ENCODE results near the gene RGS21. TPM values are rescaled to one million over a fixed set of nuclear protein-coding genes. Genes with fewer than 3 reads are reported as not detected.

The RGS21 gene
- total and polyA plus RNA-seq, 2 of the 4 experiments (the other 2 are of a cell fraction) = not detected

- Histone ChIP-seq H3K9me1 (ENCODE audit: insufficient read depth, low read length) (no peaks in the 10 kb centered on the region; the same call in 1 of the 2 replicates), H4K8ac (ENCODE audit: low read depth in 2 of 2, low read length in 2 of 2) (no peak overlapping the region), H3K18ac (ENCODE audit: low read depth, low read length) (no peak overlapping the region), H3K79me1 (ENCODE audit: low read depth in 1 of 2, low read length in 2 of 2) (no peaks in the 10 kb centered on the region), H2BK20ac (ENCODE audit: low read depth, low read length) (no peak overlapping the region), H3K27me3 (ENCODE audit: control insufficient read depth, insufficient read depth, low read length) (no peaks in the 10 kb centered on the region), H2BK15ac (ENCODE audit: low read depth, low read length) (no peak overlapping the region), H2BK5ac (ENCODE audit: low read depth, low read length, poor library complexity, severe bottlenecking) (no peak overlapping the region), H2AK9ac (replicated peaks; ENCODE audit: low read depth, low read length, poor library complexity) (no peak overlapping the region), H3K4me2 (ENCODE audit: low read depth, low read length) (no peak overlapping the region), H2AFZ (replicated peaks; ENCODE audit: low read length, poor library complexity) (no peak overlapping the region), H3K14ac (replicated peaks; ENCODE audit: low read depth, low read length) (no peak overlapping the region), H3K36me3 (ENCODE audit: control insufficient read depth, insufficient read depth, low read length) (no peaks in the 10 kb centered on the region), H3K4me3 (ENCODE audit: insufficient read depth, low read depth, low read length) (no peak overlapping the region), H3K27ac (ENCODE audit: insufficient read depth, low read length) (no peak overlapping the region), H2BK120ac (ENCODE audit: low read depth, low read length) (no peak overlapping the region), H2AK5ac (ENCODE audit: low read depth, low read length) (no peak overlapping the region), H3K56ac (ENCODE audit: extremely low read depth, insufficient read depth, low read length) (no peak overlapping the region), H4K20me1 (ENCODE audit: insufficient read depth, low read length) (no peaks in the 10 kb centered on the region), H3K23ac (ENCODE audit: low read depth, low read length) (no peak overlapping the region), H4K91ac (ENCODE audit: insufficient read depth, low read depth, low read length) (no peak overlapping the region), H4K5ac (ENCODE audit: low read depth, low read length) (no peak overlapping the region), H3K4ac (ENCODE audit: low read depth, low read length) (no peak overlapping the region), H3K9me3 (ENCODE audit: control insufficient read depth, insufficient read depth, low read length) (no peaks in the 10 kb centered on the region), H3K9ac (ENCODE audit: low read depth, low read length) (no peak overlapping the region), H3K4me1 (ENCODE audit: control insufficient read depth, insufficient read depth, low read length) (no peaks in the 10 kb centered on the region)
- dilution Hi-C loops (cut with HindIII; ENCODE audit: low sequenced_read_pairs, unreplicated experiment) = no loop called here
- DNase-seq (no peak), ATAC-seq (ENCODE audit: low read depth) (no peak)
- 100% methylated on average over 1 of the region's 3 CpGs; no CpG with 5 or more reads in 1 of the 2 experiments for WGBS, 2 experiments (ENCODE audit: extremely low coverage in 2 of 2, insufficient read length in 1 of 2)
- intact Hi-C loops (cut with micrococcal nuclease) = no loop called here
- POLR2A ChIA-PET (ENCODE audit: unreplicated experiment) = no interaction called here
- TF ChIP-seq ELK1 (IDR thresholded peaks at IDR 0.05; ENCODE audit: borderline replicate concordance, low read depth, low read length) = no peak
- TF ChIP-seq SMC3 (IDR thresholded peaks at IDR 0.05; ENCODE audit: low read depth, low read length) = no peak
- CTCF ChIA-PET = no interaction called here
- BruUV-seq (replicated peaks) = no TSS peak
- in situ Hi-C loops (cut with MboI; ENCODE audit: low sequenced_read_pairs) = no loop called here
These were observed 42.2 kb upstream of the RGS21 start for GRCh38 chr1:192274588-192274987.

All from IMR-90 (cell line).